ENCODE results near the gene ZBTB5. TPM values are rescaled to one million over a fixed set of nuclear protein-coding genes. Genes with fewer than 3 reads are reported as not detected.
"Not testable (repeated sequence)": the region's sequence is repeated elsewhere in the genome, so short reads cannot be mapped to it uniquely, and the experiment has no call there.

The ZBTB5 gene
- total RNA-seq = 1 to 10 TPM; 8.7 to 10.0 TPM
- long read RNA-seq, partial matches to known transcripts = 1 of 1 reads
- long read RNA-seq, other reads (novel, unspliced or antisense) = 0 of 1 reads

GRCh38 chr9:37465249-37466036 lies at the start of gene ZBTB5:
Gene ZBTB5, minus strand, starts transcription at chr9:37465450. Its CDS starts 22,899 bp downstream, at chr9:37442551.
- ATAC-seq = peak; percentile 82
- DNase-seq = peak; percentile 98 to 99
- intact Hi-C loops (cut with DNase I, micrococcal nuclease) = no loop called here

- intact Hi-C loops (cut with DNase I, micrococcal nuclease) = no loop called here
- ATAC-seq = peak; percentile 95
- DNase-seq = peak in 1 of 2 donors; percentile 16
Measured at GRCh38 chr9:37514999-37515398, 49.7 kb upstream of the ZBTB5 start.

- intact Hi-C loops (cut with DNase I, micrococcal nuclease); ATAC-seq; DNase-seq: not testable (repeated sequence)
Measured at GRCh38 chr9:37514415-37514814, 49.2 kb upstream of the ZBTB5 start.

- no peak for ATAC-seq
- intact Hi-C loops (cut with DNase I, micrococcal nuclease) = no loop called here
- no peak for DNase-seq
Measured at GRCh38 chr9:37512437-37512836, 47.2 kb upstream of the ZBTB5 start.

GRCh38 chr9:37511016-37512010 lies 46.1 kb upstream of the ZBTB5 start:
- ATAC-seq = no peak
- DNase-seq = no peak
- intact Hi-C loops (cut with DNase I, micrococcal nuclease) = no loop called here

GRCh38 chr9:37510053-37510452 lies 44.8 kb upstream of the ZBTB5 start:
- DNase-seq; ATAC-seq; intact Hi-C loops (cut with DNase I, micrococcal nuclease): not testable (repeated sequence)

GRCh38 chr9:37509536-37509935 lies 44.3 kb upstream of the ZBTB5 start:
- ATAC-seq = no peak
- intact Hi-C loops (cut with DNase I, micrococcal nuclease) = no loop called here
- DNase-seq = no peak

GRCh38 chr9:37508834-37509206 lies 43.6 kb upstream of the ZBTB5 start:
- intact Hi-C loops (cut with DNase I, micrococcal nuclease) = no loop called here
- DNase-seq = no peak
- ATAC-seq = peak; percentile 61

GRCh38 chr9:37508135-37508833 lies 43.0 kb upstream of the ZBTB5 start:
- DNase-seq (no peak), ATAC-seq (no peak)
- intact Hi-C loops (cut with DNase I, micrococcal nuclease) = no loop called here

- DNase-seq (no peak), ATAC-seq (no peak)
- intact Hi-C loops (cut with DNase I, micrococcal nuclease) = no loop called here
Measured at GRCh38 chr9:37507566-37508134, 42.4 kb upstream of the ZBTB5 start.

- DNase-seq (no peak), ATAC-seq (no peak)
- intact Hi-C loops (cut with DNase I, micrococcal nuclease) = no loop called here
Measured at GRCh38 chr9:37504605-37505004, 39.4 kb upstream of the ZBTB5 start.

GRCh38 chr9:37503736-37504135 lies 38.5 kb upstream of the ZBTB5 start:
- intact Hi-C loops (cut with DNase I, micrococcal nuclease) = no loop called here
- ATAC-seq = peak; percentile 30
- no peak for DNase-seq

GRCh38 chr9:37501957-37502596 lies 36.8 kb upstream of the ZBTB5 start:
- intact Hi-C loops (cut with DNase I, micrococcal nuclease) = no loop called here
- DNase-seq = no peak
- ATAC-seq = no peak

- ATAC-seq = no peak
- intact Hi-C loops (cut with DNase I, micrococcal nuclease) = no loop called here
- DNase-seq = no peak
Measured at GRCh38 chr9:37499297-37499696, 34.0 kb upstream of the ZBTB5 start.

GRCh38 chr9:37498457-37498856 lies 33.2 kb upstream of the ZBTB5 start:
- ATAC-seq = no peak
- DNase-seq = no peak
- intact Hi-C loops (cut with DNase I, micrococcal nuclease) = no loop called here

- intact Hi-C loops (cut with DNase I, micrococcal nuclease) = no loop called here
- DNase-seq (no peak), ATAC-seq (no peak)
Measured at GRCh38 chr9:37497320-37497719, 32.1 kb upstream of the ZBTB5 start.

- DNase-seq (no peak), ATAC-seq (no peak)
- intact Hi-C loops (cut with DNase I, micrococcal nuclease) = no loop called here
Measured at GRCh38 chr9:37496020-37496419, 30.8 kb upstream of the ZBTB5 start.

- ATAC-seq (no peak), DNase-seq (no peak)
- intact Hi-C loops (cut with DNase I, micrococcal nuclease) = no loop called here
Measured at GRCh38 chr9:37495571-37495970, 30.3 kb upstream of the ZBTB5 start.

Measured in left colon (tissue), 2 donors.